HG02981 (cell line): ENCODE results near the gene CRAMP1.
"Not testable (repeated sequence)": the region's sequence is repeated elsewhere in the genome, so short reads cannot be mapped to it uniquely, and the experiment has no call there.

Source experiments
- ATAC-seq: cut with Tn5 transposase; IDR thresholded peaks from one replicate; pipeline ENCODE4 v1.9.1; 2021; ENCODE audit warnings: mild to moderate bottlenecking, moderate library complexity; ENCODE audit not compliant: unreplicated experiment

Gene CRAMP1

GRCh38 chr16:1676661-1677060 lies 64.5 kb downstream of the CRAMP1 start:
- ATAC-seq = no peak

GRCh38 chr16:1677339-1677738 lies 65.2 kb downstream of the CRAMP1 start:
- ATAC-seq = no peak

GRCh38 chr16:1677942-1678499 lies 65.9 kb downstream of the CRAMP1 start, which contains the start of gene JPT2:
TSS of gene JPT2 (plus strand) at chr16:1678279. CDS start at chr16:1678313, 34 bp downstream.
- ATAC-seq = peak; percentile 94

- ATAC-seq = peak; percentile 3
Measured at GRCh38 chr16:1678500-1679098, 66.4 kb downstream of the CRAMP1 start.

GRCh38 chr16:1680361-1680760 lies 68.2 kb downstream of the CRAMP1 start:
- no peak for ATAC-seq

GRCh38 chr16:1681032-1681431 lies 68.9 kb downstream of the CRAMP1 start:
- ATAC-seq = no peak

- no peak for ATAC-seq
Measured at GRCh38 chr16:1687427-1688316, 75.5 kb downstream of the CRAMP1 start.

GRCh38 chr16:1688807-1689560 lies 76.8 kb downstream of the CRAMP1 start:
- ATAC-seq = no peak

GRCh38 chr16:1689853-1690252 lies 77.7 kb downstream of the CRAMP1 start:
- ATAC-seq = no peak

GRCh38 chr16:1690810-1691209 lies 78.7 kb downstream of the CRAMP1 start:
- no peak for ATAC-seq

- no peak for ATAC-seq
Measured at GRCh38 chr16:1691276-1691675, 79.1 kb downstream of the CRAMP1 start.

- no peak for ATAC-seq
Measured at GRCh38 chr16:1691956-1692355, 79.8 kb downstream of the CRAMP1 start.

GRCh38 chr16:1696863-1697262 lies 84.7 kb downstream of the CRAMP1 start:
- ATAC-seq = no peak

GRCh38 chr16:1698680-1699079 lies 86.5 kb downstream of the CRAMP1 start:
- ATAC-seq = no peak

GRCh38 chr16:1700246-1700645 lies 88.1 kb downstream of the CRAMP1 start:
- ATAC-seq = no peak

- no peak for ATAC-seq
Measured at GRCh38 chr16:1701216-1701878, 89.2 kb downstream of the CRAMP1 start.

GRCh38 chr16:1705324-1705687 lies 93.1 kb downstream of the CRAMP1 start:
- ATAC-seq = not testable (repeated sequence)

- peak; percentile 80 for ATAC-seq
Measured at GRCh38 chr16:1705688-1706385, 93.7 kb downstream of the CRAMP1 start, which contains the start of gene MAPK8IP3. TSS of gene MAPK8IP3 (plus strand) at chr16:1706195. CDS start at chr16:1706340, 145 bp downstream.

GRCh38 chr16:1706386-1707192 lies 94.4 kb downstream of the CRAMP1 start:
- peak; percentile 17 for ATAC-seq
